ENCODE data around the gene TUBGCP5.

The TUBGCP5 gene

DNA sequence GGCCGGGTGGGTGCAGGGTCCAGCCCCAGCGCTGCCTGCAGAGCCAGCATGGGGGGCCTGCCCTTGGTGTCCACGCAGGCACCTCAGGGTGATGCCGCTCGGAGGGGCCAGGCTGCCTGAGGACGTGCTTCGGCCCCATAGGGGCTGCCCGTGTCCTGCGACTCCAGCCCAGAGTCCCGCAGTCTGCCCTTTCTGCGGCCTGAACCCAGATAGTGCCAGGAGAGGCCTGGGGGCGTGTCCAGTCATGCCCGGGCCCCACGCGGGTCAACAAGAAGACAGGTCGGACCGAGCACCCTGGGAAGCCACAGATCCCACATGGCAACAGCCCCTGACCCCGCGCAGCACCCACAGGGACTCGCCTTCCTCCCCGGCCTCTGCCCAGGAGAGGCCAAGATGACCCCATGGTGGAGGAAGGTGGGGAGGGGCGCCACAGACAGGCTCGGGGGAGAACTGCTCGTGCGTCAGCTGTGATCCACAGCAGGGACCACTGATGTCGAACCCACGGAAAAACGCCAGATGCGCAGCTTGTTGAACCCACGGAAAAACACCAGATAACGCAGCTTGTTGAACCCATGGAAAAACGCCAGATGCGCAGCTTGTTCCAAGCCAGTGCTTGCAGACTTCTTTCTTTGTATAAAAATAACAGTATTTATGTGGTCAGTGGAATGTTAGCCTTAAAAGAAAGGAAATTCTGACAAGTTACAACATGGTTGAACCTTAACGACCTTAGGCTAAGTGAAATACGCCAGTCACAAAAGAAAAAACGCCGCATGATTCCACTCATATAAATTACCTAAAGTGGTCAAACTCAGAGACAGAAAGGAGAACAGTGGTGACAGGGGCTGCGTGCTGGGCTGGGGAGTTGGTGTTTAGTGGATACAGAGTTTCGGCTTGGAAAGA is 87.7 kb downstream of the TUBGCP5 start:
- Histone ChIP-seq H3K27me3 (ENCODE audit: insufficient read depth, insufficient read length) (peaks cover 14% of the 10 kb centered on the region), H3K4me3 (ENCODE audit: insufficient read length, low read depth) (no peak overlapping the region), H3K9me3 (ENCODE audit: insufficient read depth, low read length) (no peaks in the 10 kb centered on the region), H3K36me3 (ENCODE audit: insufficient read depth, insufficient read length, low read length) (peaks cover 4% of the 10 kb centered on the region), H3K4me1 (ENCODE audit: insufficient read depth, insufficient read length) (peaks cover 15% of the 10 kb centered on the region), H3K9ac (ENCODE audit: insufficient read length, low read depth) (no peak overlapping the region)
- no peak for DNase-seq (ENCODE audit: low read depth, low spot score)
- TF ChIP-seq SUZ12 (IDR thresholded peaks at IDR 0.05; ENCODE audit: extremely low read depth, insufficient read depth, insufficient read length) (no peak), YY1 (IDR thresholded peaks at IDR 0.05; ENCODE audit: insufficient read depth, insufficient read length) (no peak), ZNF274 (IDR thresholded peaks at IDR 0.05; ENCODE audit: low read depth, low read length) (no peak)

DNA sequence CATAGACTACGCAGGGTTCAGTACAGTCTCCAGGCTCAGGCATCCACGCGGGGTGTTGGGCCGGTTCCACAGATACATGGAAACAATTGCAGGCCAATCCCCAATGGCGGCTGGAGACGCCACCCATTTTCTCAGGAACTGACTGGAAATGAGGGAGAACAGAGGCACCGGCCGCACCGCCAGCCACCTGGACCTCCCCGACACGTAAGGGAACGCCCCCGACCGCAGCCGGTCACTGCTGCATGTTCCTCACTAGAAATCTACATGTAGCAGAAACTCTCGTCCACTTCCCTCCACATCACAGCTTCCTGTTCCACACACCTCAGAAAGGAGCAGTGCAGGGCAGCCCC is 88.4 kb downstream of the TUBGCP5 start:
- H3K27me3 ChIP-seq (ENCODE audit: insufficient read depth, insufficient read length): peaks cover 14% of the 10 kb centered on the region
- TF ChIP-seq ZNF274 (IDR thresholded peaks at IDR 0.05; ENCODE audit: low read depth, low read length) (no peak), YY1 (IDR thresholded peaks at IDR 0.05; ENCODE audit: insufficient read depth, insufficient read length) (no peak), SUZ12 (IDR thresholded peaks at IDR 0.05; ENCODE audit: extremely low read depth, insufficient read depth, insufficient read length) (no peak)
- peaks cover 4% of the 10 kb centered on the region for H3K36me3 ChIP-seq (ENCODE audit: insufficient read depth, insufficient read length, low read length)

DNA sequence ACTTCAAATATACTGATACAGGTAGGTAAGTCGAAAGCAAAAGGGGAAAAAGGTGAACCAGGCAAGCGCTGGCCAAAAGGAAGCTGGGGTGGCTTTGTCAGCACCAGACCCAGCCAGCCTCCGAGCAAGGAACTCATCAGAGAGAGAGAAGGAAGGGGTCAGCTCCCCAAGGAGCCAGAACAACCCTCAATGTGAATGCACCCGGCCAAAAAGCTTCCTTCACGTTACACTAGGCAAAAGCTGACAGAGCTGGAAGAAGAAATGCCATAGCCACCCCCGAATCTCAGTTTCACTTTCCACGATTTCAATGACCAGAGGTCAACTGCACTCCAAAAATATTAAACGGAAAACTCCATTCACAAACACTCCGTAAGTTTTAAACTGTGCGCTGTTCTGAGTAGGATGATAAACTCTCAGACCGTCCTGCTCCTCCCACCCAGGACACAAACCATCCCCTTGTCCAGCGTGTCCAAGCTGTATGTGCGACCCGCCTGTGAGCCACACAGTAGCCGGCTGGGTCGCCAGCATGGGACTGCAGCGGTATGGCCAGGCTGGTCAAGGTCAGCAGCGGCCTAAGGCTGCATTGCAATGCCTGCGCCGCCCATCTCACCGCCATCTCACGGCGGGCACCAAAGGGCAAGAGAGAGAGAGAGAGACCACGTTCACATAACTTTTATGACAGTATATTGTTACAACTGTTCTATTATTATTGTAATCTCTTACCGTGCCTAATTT is 88.9 kb downstream of the TUBGCP5 start:
- TF ChIP-seq ZNF274 (IDR thresholded peaks at IDR 0.05; ENCODE audit: low read depth, low read length) (no peak), YY1 (IDR thresholded peaks at IDR 0.05; ENCODE audit: insufficient read depth, insufficient read length) (no peak), SUZ12 (IDR thresholded peaks at IDR 0.05; ENCODE audit: extremely low read depth, insufficient read depth, insufficient read length) (no peak)
- Histone ChIP-seq H3K9me3 (ENCODE audit: insufficient read depth, low read length) (no peaks in the 10 kb centered on the region), H3K4me3 (ENCODE audit: insufficient read length, low read depth) (no peak overlapping the region), H3K4me1 (ENCODE audit: insufficient read depth, insufficient read length) (peaks cover 15% of the 10 kb centered on the region), H3K9ac (ENCODE audit: insufficient read length, low read depth) (no peak overlapping the region), H3K36me3 (ENCODE audit: insufficient read depth, insufficient read length, low read length) (peaks cover 4% of the 10 kb centered on the region), H3K27me3 (ENCODE audit: insufficient read depth, insufficient read length) (peaks cover 14% of the 10 kb centered on the region)
- no peak for DNase-seq (ENCODE audit: low read depth, low spot score)

More for the DNA sequence above, 88.4 kb downstream of the TUBGCP5 start:
- DNase-seq (ENCODE audit: low read depth, low spot score): no peak
- Histone ChIP-seq H3K9me3 (ENCODE audit: insufficient read depth, low read length) (no peaks in the 10 kb centered on the region), H3K9ac (ENCODE audit: insufficient read length, low read depth) (no peak overlapping the region), H3K4me3 (ENCODE audit: insufficient read length, low read depth) (no peak overlapping the region), H3K4me1 (ENCODE audit: insufficient read depth, insufficient read length) (peaks cover 15% of the 10 kb centered on the region)

Data from NT2/D1 (cell line).